ENCODE results near the gene EPS8L3. TPM values are rescaled to one million over a fixed set of nuclear protein-coding genes. Genes with fewer than 3 reads are reported as not detected.

Gene EPS8L3
- total RNA-seq, 1 experiment from 2014 or later, result 0.17 TPM

GRCh38 chr1:109794319-109795132 is 30.8 kb upstream of the EPS8L3 start (continued):
- TF ChIP-seq MAX (CRISPR knock-in tag; IDR thresholded peaks at IDR 0.05) (no peak), SOX15 (CRISPR knock-in tag; IDR thresholded peaks at IDR 0.05) (no peak), E2F1 (CRISPR knock-in tag; IDR thresholded peaks at IDR 0.05) (no peak), FOXP4 (CRISPR knock-in tag; IDR thresholded peaks at IDR 0.05) (no peak)

DNA sequence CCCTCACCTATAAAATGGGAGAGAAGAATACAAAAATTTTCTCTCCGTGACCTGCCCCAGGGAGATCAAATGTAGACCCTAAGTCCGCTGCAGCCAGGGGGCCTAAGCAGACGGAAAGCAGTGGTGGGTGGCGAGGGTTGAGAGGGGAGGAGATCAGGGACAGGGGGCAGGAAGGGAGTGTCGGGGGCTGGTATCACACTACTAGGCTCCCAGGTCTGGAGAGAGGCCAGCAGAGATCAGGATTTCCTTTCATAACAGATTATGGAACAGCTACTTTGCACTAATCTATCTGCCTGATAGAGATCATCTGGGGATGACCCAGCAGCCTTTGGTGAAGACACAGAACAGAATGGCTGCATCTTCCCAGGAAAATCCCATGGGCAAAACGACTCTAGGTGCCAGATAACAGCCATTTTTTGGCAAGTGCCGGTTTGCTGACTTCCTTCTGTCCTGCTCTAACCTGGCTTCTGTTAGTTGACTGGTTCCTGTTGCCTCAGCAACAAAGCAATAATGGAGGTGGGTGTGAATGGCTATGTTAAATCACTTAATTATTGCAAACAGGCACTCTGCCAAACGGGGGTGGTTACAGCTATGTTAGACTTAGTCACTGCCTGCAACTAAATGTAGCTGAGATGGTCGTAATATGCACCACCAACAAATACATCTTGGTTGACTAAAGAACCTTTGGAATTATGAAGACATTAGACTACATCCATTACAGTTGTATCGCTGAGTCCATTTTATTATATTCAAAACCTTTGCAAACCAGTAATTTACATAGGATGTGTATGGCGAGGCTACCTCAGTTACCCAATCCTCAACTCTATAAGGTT is 30.0 kb upstream of the EPS8L3 start:
- Mint-ChIP-seq H3K4me1 (peaks cover 34% of the 10 kb centered on the region), H3K9me3 (no peaks in the 10 kb centered on the region), H3K4me3 (no peak overlapping the region), H3K27ac (no peak overlapping the region), H3K27me3 (ENCODE audit: low read depth) (peaks cover 4% of the 10 kb centered on the region; the same call in 1 of the 2 replicates), H3K36me3 (no peaks in the 10 kb centered on the region)
- ATAC-seq, result no peak
- ChIA-PET POLR2A (interaction anchor here (1.9 kb wide), 1 partner anchor 191 kb away, joined by 7 read pairs; the partner anchor contains the start of gene AHCYL1), CTCF (interaction anchor here (1.1 to 3.6 kb wide), 6 partner anchors 18 to 303 kb away, joined by 3 to 75 read pairs (median 9); partner anchors contain the start of gene AHCYL1)
- TF ChIP-seq ZNF138 (CRISPR knock-in tag; conservative IDR thresholded peaks at IDR 0.05), result no peak
- no peak for TF ChIP-seq NFE2L1 (CRISPR knock-in tag; IDR thresholded peaks at IDR 0.05)
- TF ChIP-seq ZMAT4 (CRISPR knock-in tag; IDR thresholded peaks at IDR 0.05), result no peak
- TF ChIP-seq, protein P1, sequence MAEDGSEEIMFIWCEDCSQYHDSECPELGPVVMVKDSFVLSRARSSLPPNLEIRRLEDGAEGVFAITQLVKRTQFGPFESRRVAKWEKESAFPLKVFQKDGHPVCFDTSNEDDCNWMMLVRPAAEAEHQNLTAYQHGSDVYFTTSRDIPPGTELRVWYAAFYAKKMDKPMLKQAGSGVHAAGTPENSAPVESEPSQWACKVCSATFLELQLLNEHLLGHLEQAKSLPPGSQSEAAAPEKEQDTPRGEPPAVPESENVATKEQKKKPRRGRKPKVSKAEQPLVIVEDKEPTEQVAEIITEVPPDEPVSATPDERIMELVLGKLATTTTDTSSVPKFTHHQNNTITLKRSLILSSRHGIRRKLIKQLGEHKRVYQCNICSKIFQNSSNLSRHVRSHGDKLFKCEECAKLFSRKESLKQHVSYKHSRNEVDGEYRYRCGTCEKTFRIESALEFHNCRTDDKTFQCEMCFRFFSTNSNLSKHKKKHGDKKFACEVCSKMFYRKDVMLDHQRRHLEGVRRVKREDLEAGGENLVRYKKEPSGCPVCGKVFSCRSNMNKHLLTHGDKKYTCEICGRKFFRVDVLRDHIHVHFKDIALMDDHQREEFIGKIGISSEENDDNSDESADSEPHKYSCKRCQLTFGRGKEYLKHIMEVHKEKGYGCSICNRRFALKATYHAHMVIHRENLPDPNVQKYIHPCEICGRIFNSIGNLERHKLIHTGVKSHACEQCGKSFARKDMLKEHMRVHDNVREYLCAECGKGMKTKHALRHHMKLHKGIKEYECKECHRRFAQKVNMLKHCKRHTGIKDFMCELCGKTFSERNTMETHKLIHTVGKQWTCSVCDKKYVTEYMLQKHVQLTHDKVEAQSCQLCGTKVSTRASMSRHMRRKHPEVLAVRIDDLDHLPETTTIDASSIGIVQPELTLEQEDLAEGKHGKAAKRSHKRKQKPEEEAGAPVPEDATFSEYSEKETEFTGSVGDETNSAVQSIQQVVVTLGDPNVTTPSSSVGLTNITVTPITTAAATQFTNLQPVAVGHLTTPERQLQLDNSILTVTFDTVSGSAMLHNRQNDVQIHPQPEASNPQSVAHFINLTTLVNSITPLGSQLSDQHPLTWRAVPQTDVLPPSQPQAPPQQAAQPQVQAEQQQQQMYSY (CRISPR knock-in tag; IDR thresholded peaks at IDR 0.05), result no peak
- no peak for DNase-seq (ENCODE audit: low spot score)

GRCh38 chr1:109793089-109793485 is 29.4 kb upstream of the EPS8L3 start:
- Mint-ChIP-seq H3K27ac (no peak overlapping the region), H3K9me3 (no peaks in the 10 kb centered on the region), H3K4me3 (no peak overlapping the region), H3K36me3 (no peaks in the 10 kb centered on the region), H3K27me3 (ENCODE audit: low read depth) (peaks cover 4% of the 10 kb centered on the region; the same call in 1 of the 2 replicates), H3K4me1 (peaks cover 34% of the 10 kb centered on the region)
- ATAC-seq (no peak), DNase-seq (ENCODE audit: low spot score) (no peak)
- CTCF ChIA-PET, result interaction anchor here (1.1 to 3.6 kb wide), 10 partner anchors 17 to 303 kb away, joined by 3 to 75 read pairs (median 10); partner anchors contain the start of gene AHCYL1
- POLR2A ChIA-PET, result interaction anchor here (0.8 to 1.9 kb wide), 2 partner anchors 53 to 191 kb away, joined by 3 to 7 read pairs; partner anchors contain the start of gene AHCYL1
- TF ChIP-seq CREB1 (CRISPR knock-in tag; IDR thresholded peaks at IDR 0.05) (no peak), USF1 (CRISPR knock-in tag; IDR thresholded peaks at IDR 0.05) (no peak), ZNF317 (CRISPR knock-in tag; IDR thresholded peaks at IDR 0.05; ENCODE audit: borderline replicate concordance, low read depth) (no peak), IRF2 (CRISPR knock-in tag; IDR thresholded peaks at IDR 0.05; ENCODE audit: borderline replicate concordance, low read depth) (no peak), TCF7 (CRISPR knock-in tag; IDR thresholded peaks at IDR 0.05; ENCODE audit: low read depth) (no peak), EMX1 (CRISPR knock-in tag; IDR thresholded peaks at IDR 0.05) (no peak), ZBTB43 (CRISPR knock-in tag; IDR thresholded peaks at IDR 0.05) (no peak), ZNF232 (CRISPR knock-in tag; IDR thresholded peaks at IDR 0.05) (no peak), ZNF671 (CRISPR knock-in tag; IDR thresholded peaks at IDR 0.05) (no peak)
- TF ChIP-seq, protein P2, sequence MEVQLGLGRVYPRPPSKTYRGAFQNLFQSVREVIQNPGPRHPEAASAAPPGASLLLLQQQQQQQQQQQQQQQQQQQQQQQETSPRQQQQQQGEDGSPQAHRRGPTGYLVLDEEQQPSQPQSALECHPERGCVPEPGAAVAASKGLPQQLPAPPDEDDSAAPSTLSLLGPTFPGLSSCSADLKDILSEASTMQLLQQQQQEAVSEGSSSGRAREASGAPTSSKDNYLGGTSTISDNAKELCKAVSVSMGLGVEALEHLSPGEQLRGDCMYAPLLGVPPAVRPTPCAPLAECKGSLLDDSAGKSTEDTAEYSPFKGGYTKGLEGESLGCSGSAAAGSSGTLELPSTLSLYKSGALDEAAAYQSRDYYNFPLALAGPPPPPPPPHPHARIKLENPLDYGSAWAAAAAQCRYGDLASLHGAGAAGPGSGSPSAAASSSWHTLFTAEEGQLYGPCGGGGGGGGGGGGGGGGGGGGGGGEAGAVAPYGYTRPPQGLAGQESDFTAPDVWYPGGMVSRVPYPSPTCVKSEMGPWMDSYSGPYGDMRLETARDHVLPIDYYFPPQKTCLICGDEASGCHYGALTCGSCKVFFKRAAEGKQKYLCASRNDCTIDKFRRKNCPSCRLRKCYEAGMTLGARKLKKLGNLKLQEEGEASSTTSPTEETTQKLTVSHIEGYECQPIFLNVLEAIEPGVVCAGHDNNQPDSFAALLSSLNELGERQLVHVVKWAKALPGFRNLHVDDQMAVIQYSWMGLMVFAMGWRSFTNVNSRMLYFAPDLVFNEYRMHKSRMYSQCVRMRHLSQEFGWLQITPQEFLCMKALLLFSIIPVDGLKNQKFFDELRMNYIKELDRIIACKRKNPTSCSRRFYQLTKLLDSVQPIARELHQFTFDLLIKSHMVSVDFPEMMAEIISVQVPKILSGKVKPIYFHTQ (CRISPR knock-in tag; IDR thresholded peaks at IDR 0.05), result no peak
